GM12878 (cell line): ENCODE measurements around the gene GPRIN1. TPM values are rescaled to one million over a fixed set of nuclear protein-coding genes. Genes with fewer than 3 reads are reported as not detected.

Experiments
- ATAC-seq: fragments of 200-7000 bp; cut with Tn5 transposase; 3 replicates; pipeline ENCODE4 v1.9.1; 2020; ENCODE audit warnings: mild to moderate bottlenecking, moderate library complexity
- BruUV-seq: library from RNA; stranded (reverse); fragments of 400-500 nt; replicated peaks from 2 replicates; lab custom pipeline; 2021; lab: Mats Ljungman, UMichigan
- CTCF ChIA-PET: fragments of 300-600 bp; sonication (Branson Sonifier 250); formaldehyde crosslinking; extraction: SDS; loops from one replicate; lab custom pipeline; 2021; ENCODE audit warnings: inconsistent platforms; lab: Yijun Ruan, JAX
- POLR2A ChIA-PET: fragments of 350-600 bp; formaldehyde crosslinking; extraction: SDS; loops from one replicate; lab custom pipeline; 2021; ENCODE audit warnings: inconsistent platforms; lab: Charles Lee
- RAD21 ChIA-PET: fragments of 300-600 bp; sonication (Branson Sonifier 250); formaldehyde crosslinking; loops from one replicate; lab custom pipeline; 2023; ENCODE audit warnings: antibody characterized with exemption; ENCODE audit not compliant: unreplicated experiment; lab: Charles Lee
- SMC1A ChIA-PET: fragments of 300-600 bp; sonication (Branson Sonifier 250); formaldehyde crosslinking; loops from one replicate; lab custom pipeline; 2023; ENCODE audit not compliant: unreplicated experiment, uncharacterized antibody; lab: Charles Lee
- DNase-seq: peaks from one replicate; pipeline ENCODE4 v3.0.0-alpha.2; 2011; ENCODE audit warnings: low read depth, low spot score
- FAIRE-seq: peaks from 3 replicates; lab custom pipeline; 2011; peaks lifted over from hg19 to GRCh38; lab: Jason Lieb, UNC
- H2AFZ ChIP-seq: 2 replicates; pipeline ENCODE4 v1.6.0; 2011; ENCODE audit warnings: low read depth, low read length, control low read depth; ENCODE audit not compliant: control insufficient read depth
- H3K27ac ChIP-seq: 2 replicates; pipeline ENCODE4 v1.5.1; 2011; ENCODE audit warnings: control low read depth; ENCODE audit not compliant: control insufficient read depth, insufficient read depth
- H3K27me3 ChIP-seq, 2 experiments: replicated peaks in 1 of 2; 2 replicates each; pipeline versions ENCODE4 v1.6.0 to v1.6.1; 2011; ENCODE audit warnings: low read length in 1 of 2; ENCODE audit not compliant: control insufficient read depth in 2 of 2, insufficient read depth in 2 of 2
- H3K36me3 ChIP-seq, 2 experiments: 2 replicates each; pipeline ENCODE4 v1.5.1; 2011; ENCODE audit warnings: low read length in 1 of 2; ENCODE audit not compliant: control insufficient read depth in 2 of 2, insufficient read depth in 2 of 2
- H3K4me1 ChIP-seq: 2 replicates; pipeline ENCODE4 v1.6.1; 2011; ENCODE audit warnings: mild to moderate bottlenecking, low read length, moderate library complexity, mixed read lengths; ENCODE audit not compliant: control insufficient read depth, insufficient read depth
- H3K4me2 ChIP-seq: 2 replicates; pipeline ENCODE4 v1.6.0; 2011; ENCODE audit warnings: control low read depth; ENCODE audit not compliant: control insufficient read depth, insufficient read depth
- H3K4me3 ChIP-seq: fragments of 200-600 bp; sonication (generic); 2 replicates; pipeline ENCODE4 v1.5.1; 2016
- H3K79me2 ChIP-seq: 2 replicates; pipeline ENCODE4 v1.6.0; 2011; ENCODE audit warnings: low read length; ENCODE audit not compliant: control insufficient read depth, insufficient read depth
- H3K9ac ChIP-seq: 2 replicates; pipeline ENCODE4 v1.8.0; 2011; ENCODE audit warnings: low read length, control low read depth, mixed read lengths; ENCODE audit not compliant: control insufficient read depth, insufficient read depth
- H3K9me3 ChIP-seq: replicated peaks from 3 replicates; pipeline ENCODE4 v1.5.1; 2011; ENCODE audit warnings: mild to moderate bottlenecking, low read length; ENCODE audit not compliant: control insufficient read depth, insufficient read depth
- H4K20me1 ChIP-seq: 2 replicates; pipeline ENCODE4 v1.6.0; 2011; ENCODE audit not compliant: control insufficient read depth, insufficient read depth
- CEBPB ChIP-seq, 2 experiments: fragments of 150-350 bp in 1 of 2; IDR thresholded peaks; 2 replicates each; pipeline ENCODE4 v1.6.1; 2012 to 2014; ENCODE audit warnings: low read depth in 2 of 2, low read length in 2 of 2, borderline replicate concordance in 1 of 2, inconsistent platforms in 1 of 2
- ESRRA ChIP-seq: IDR thresholded peaks from 2 replicates; pipeline ENCODE4 v1.6.1; 2012; ENCODE audit warnings: mild to moderate bottlenecking, low read length, improper control_type of control experiment
- FOS ChIP-seq: IDR thresholded peaks from 3 replicates; pipeline ENCODE4 v1.6.1; 2011; ENCODE audit warnings: borderline replicate concordance; ENCODE audit not compliant: insufficient read length; ENCODE audit errors: extremely low read depth
- FOXK2 ChIP-seq: fragments of 450-650 bp; IDR thresholded peaks from 2 replicates; pipeline ENCODE4 v1.6.1; 2017; ENCODE audit warnings: mild to moderate bottlenecking, moderate library complexity
- MTA3 ChIP-seq: IDR thresholded peaks from 2 replicates; pipeline ENCODE4 v1.6.1; 2012; ENCODE audit warnings: low read length, inconsistent platforms, borderline replicate concordance
- NR2C2 ChIP-seq: IDR thresholded peaks from 2 replicates; pipeline ENCODE4 v1.6.1; 2011; ENCODE audit warnings: borderline replicate concordance, low read depth; ENCODE audit not compliant: control insufficient read depth, insufficient read length
- RUNX3 ChIP-seq: IDR thresholded peaks from 2 replicates; pipeline ENCODE4 v1.6.1; 2012; ENCODE audit warnings: low read length, inconsistent platforms
- WGBS: methylation state at CpG from one replicate; pipeline ENCODE4 v1.1.6; 2016; ENCODE audit warnings: low lambda C conversion rate; ENCODE audit not compliant: insufficient replicate concordance, insufficient coverage; ENCODE audit errors: missing lambda C conversion rate; 5-methylcytosine and 5-hydroxymethylcytosine counted together
- in situ Hi-C: fragments of 300-500 bp; cut with MboI; formaldehyde crosslinking; loops from 9 replicates; pipeline ENCODE4 v1.14.3; 2018; ENCODE audit warnings: mixed read lengths
- intact Hi-C: fragments of 100-400 bp; cut with micrococcal nuclease; formaldehyde crosslinking; loops from one replicate; pipeline ENCODE4 v1.14.2; 2022; ENCODE audit not compliant: unreplicated experiment
- polyA plus RNA-seq, 11 experiments: library from polyadenylated mRNA; depleted of rRNA in 4 of 11; unstranded in 6 of 11; stranded (reverse) in 5 of 11; fragments of >200 nt; fragmentation: Nextera tagmentation in 4 of 11; fragmentation: Illumina TruSeq in 1 of 11; extraction: Ambion mirVana in 4 of 11; extraction: Trizol in 1 of 11; gene quantifications; 1 replicate in 1 of 11; 2 replicates in 10 of 11; pipeline versions ENCODE4 v1.2.1 to v1.2.3, GENCODE V29; 2011 to 2016; ENCODE audit warnings: inconsistent platforms in 2 of 11, missing spikeins in 2 of 11, low read depth in 1 of 11
- total RNA-seq, 4 experiments: library from RNA; depleted of rRNA in 3 of 4; stranded (reverse); fragments of >200 nt in 3 of 4; fragmentation: Illumina TruSeq in 1 of 4; extraction: Trizol in 1 of 4; gene quantifications; 2 replicates each; pipeline versions ENCODE4 v1.2.1 to v1.2.3, GENCODE V29; 2013 to 2021
- TF ChIP-seq, protein P1 (sequence below): fragments of 450-650 bp; formaldehyde crosslinking; IDR thresholded peaks from 2 replicates; pipeline ENCODE4 v1.4.0; 2020; ENCODE audit warnings: mild to moderate bottlenecking, moderate library complexity
- TF ChIP-seq, protein P2 (sequence below): IDR thresholded peaks from 2 replicates; pipeline ENCODE4 v1.6.1; 2012; ENCODE audit warnings: low read depth, low read length, improper control_type of control experiment
- TF ChIP-seq, protein P3 (sequence below): fragments of 450-650 bp; IDR thresholded peaks from 2 replicates; pipeline ENCODE4 v1.6.1; 2016; ENCODE audit warnings: mild to moderate bottlenecking, moderate library complexity, borderline replicate concordance
- TF ChIP-seq, protein P4 (sequence below): fragments of 450-650 bp; IDR thresholded peaks from 2 replicates; pipeline ENCODE4 v1.6.1; 2018; ENCODE audit warnings: borderline replicate concordance, mild to moderate bottlenecking; ENCODE audit not compliant: partially characterized antibody
- TF ChIP-seq, protein P5 (sequence below): fragments of 450-650 bp; IDR thresholded peaks from 2 replicates; pipeline ENCODE4 v1.6.1; 2017; ENCODE audit warnings: low read depth, mild to moderate bottlenecking, moderate library complexity

The GPRIN1 gene
- total and polyA plus RNA-seq, 10 of the 15 experiments (the other 5 are each of a cell fraction or from before 2014, with no cell fraction given), result 0.52 to 16.3 (median 4.5) TPM

DNA sequence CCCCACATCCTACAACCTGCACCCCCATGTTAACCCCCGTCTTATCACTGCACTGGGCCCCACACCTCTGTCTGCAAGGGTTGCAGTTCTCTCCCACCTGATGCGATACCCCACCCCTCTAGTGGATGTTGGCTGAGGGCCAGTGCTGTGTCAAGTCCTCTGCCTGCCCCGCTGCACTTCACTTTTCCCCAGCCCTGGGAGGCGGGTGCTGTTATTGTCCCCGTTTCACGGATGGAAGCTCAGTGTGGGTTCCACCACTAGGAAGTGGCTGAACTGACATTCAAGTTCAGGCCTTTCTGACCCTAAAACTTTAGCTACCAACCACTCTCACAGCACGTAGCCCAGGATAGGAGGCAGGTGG, 16.9 kb upstream of the GPRIN1 start:
- CTCF ChIA-PET, result no interaction called here
- in situ Hi-C loops, result no loop called here
- TF ChIP-seq, protein P1, sequence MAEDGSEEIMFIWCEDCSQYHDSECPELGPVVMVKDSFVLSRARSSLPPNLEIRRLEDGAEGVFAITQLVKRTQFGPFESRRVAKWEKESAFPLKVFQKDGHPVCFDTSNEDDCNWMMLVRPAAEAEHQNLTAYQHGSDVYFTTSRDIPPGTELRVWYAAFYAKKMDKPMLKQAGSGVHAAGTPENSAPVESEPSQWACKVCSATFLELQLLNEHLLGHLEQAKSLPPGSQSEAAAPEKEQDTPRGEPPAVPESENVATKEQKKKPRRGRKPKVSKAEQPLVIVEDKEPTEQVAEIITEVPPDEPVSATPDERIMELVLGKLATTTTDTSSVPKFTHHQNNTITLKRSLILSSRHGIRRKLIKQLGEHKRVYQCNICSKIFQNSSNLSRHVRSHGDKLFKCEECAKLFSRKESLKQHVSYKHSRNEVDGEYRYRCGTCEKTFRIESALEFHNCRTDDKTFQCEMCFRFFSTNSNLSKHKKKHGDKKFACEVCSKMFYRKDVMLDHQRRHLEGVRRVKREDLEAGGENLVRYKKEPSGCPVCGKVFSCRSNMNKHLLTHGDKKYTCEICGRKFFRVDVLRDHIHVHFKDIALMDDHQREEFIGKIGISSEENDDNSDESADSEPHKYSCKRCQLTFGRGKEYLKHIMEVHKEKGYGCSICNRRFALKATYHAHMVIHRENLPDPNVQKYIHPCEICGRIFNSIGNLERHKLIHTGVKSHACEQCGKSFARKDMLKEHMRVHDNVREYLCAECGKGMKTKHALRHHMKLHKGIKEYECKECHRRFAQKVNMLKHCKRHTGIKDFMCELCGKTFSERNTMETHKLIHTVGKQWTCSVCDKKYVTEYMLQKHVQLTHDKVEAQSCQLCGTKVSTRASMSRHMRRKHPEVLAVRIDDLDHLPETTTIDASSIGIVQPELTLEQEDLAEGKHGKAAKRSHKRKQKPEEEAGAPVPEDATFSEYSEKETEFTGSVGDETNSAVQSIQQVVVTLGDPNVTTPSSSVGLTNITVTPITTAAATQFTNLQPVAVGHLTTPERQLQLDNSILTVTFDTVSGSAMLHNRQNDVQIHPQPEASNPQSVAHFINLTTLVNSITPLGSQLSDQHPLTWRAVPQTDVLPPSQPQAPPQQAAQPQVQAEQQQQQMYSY (CRISPR knock-in tag), result no peak
- no peak for TF ChIP-seq CEBPB (IDR thresholded peaks at IDR 0.05; ENCODE audit: borderline replicate concordance in 1 of 2, low read depth in 2 of 2, low read length in 2 of 2)
- TF ChIP-seq MTA3, result no peak
- TF ChIP-seq, protein P2, sequence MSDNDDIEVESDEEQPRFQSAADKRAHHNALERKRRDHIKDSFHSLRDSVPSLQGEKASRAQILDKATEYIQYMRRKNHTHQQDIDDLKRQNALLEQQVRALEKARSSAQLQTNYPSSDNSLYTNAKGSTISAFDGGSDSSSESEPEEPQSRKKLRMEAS, result no peak
- no peak for TF ChIP-seq FOS
- no peak for TF ChIP-seq ESRRA
- no peak for TF ChIP-seq RUNX3
- TF ChIP-seq, protein P3, sequence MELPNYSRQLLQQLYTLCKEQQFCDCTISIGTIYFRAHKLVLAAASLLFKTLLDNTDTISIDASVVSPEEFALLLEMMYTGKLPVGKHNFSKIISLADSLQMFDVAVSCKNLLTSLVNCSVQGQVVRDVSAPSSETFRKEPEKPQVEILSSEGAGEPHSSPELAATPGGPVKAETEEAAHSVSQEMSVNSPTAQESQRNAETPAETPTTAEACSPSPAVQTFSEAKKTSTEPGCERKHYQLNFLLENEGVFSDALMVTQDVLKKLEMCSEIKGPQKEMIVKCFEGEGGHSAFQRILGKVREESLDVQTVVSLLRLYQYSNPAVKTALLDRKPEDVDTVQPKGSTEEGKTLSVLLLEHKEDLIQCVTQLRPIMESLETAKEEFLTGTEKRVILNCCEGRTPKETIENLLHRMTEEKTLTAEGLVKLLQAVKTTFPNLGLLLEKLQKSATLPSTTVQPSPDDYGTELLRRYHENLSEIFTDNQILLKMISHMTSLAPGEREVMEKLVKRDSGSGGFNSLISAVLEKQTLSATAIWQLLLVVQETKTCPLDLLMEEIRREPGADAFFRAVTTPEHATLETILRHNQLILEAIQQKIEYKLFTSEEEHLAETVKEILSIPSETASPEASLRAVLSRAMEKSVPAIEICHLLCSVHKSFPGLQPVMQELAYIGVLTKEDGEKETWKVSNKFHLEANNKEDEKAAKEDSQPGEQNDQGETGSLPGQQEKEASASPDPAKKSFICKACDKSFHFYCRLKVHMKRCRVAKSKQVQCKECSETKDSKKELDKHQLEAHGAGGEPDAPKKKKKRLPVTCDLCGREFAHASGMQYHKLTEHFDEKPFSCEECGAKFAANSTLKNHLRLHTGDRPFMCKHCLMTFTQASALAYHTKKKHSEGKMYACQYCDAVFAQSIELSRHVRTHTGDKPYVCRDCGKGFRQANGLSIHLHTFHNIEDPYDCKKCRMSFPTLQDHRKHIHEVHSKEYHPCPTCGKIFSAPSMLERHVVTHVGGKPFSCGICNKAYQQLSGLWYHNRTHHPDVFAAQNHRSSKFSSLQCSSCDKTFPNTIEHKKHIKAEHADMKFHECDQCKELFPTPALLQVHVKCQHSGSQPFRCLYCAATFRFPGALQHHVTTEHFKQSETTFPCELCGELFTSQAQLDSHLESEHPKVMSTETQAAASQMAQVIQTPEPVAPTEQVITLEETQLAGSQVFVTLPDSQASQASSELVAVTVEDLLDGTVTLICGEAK, result no peak
- TF ChIP-seq, protein P4, sequence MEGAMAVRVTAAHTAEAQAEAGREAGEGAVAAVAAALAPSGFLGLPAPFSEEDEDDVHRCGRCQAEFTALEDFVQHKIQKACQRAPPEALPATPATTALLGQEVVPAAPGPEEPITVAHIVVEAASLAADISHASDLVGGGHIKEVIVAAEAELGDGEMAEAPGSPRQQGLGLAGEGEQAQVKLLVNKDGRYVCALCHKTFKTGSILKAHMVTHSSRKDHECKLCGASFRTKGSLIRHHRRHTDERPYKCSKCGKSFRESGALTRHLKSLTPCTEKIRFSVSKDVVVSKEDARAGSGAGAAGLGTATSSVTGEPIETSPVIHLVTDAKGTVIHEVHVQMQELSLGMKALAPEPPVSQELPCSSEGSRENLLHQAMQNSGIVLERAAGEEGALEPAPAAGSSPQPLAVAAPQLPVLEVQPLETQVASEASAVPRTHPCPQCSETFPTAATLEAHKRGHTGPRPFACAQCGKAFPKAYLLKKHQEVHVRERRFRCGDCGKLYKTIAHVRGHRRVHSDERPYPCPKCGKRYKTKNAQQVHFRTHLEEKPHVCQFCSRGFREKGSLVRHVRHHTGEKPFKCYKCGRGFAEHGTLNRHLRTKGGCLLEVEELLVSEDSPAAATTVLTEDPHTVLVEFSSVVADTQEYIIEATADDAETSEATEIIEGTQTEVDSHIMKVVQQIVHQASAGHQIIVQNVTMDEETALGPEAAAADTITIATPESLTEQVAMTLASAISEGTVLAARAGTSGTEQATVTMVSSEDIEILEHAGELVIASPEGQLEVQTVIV, result no peak
- no peak for TF ChIP-seq NR2C2
- TF ChIP-seq, protein P5, sequence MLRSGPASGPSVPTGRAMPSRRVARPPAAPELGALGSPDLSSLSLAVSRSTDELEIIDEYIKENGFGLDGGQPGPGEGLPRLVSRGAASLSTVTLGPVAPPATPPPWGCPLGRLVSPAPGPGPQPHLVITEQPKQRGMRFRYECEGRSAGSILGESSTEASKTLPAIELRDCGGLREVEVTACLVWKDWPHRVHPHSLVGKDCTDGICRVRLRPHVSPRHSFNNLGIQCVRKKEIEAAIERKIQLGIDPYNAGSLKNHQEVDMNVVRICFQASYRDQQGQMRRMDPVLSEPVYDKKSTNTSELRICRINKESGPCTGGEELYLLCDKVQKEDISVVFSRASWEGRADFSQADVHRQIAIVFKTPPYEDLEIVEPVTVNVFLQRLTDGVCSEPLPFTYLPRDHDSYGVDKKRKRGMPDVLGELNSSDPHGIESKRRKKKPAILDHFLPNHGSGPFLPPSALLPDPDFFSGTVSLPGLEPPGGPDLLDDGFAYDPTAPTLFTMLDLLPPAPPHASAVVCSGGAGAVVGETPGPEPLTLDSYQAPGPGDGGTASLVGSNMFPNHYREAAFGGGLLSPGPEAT, result no peak
- TF ChIP-seq FOXK2, result no peak

More for the DNA sequence above, 16.9 kb upstream of the GPRIN1 start:
- ChIA-PET SMC1A (no interaction called here), RAD21 (no interaction called here), POLR2A (no interaction called here)
- no peak for DNase-seq
- BruUV-seq, result no TSS peak
- no peaks in the 10 kb centered on the region for H3K9me3 ChIP-seq
- no peak for ATAC-seq
- intact Hi-C loops, result no loop called here
- H3K4me3 ChIP-seq, result no peak overlapping the region
- no peak overlapping the region for H3K4me2 ChIP-seq
- H3K79me2 ChIP-seq, result no peaks in the 10 kb centered on the region
- H3K36me3 ChIP-seq, result no peaks in the 10 kb centered on the region
- 31% methylated on average over 7 of the region's 7 CpGs for WGBS
- H3K27ac ChIP-seq, result no peak overlapping the region
- 0 out of 2 replicates have a peak, but pooled peaks cover 3% of the 10 kb centered on the region for H4K20me1 ChIP-seq
- no peak overlapping the region for H2AFZ ChIP-seq
- no peaks in the 10 kb centered on the region; the same call in 1 of the 2 replicates for H3K4me1 ChIP-seq
- H3K27me3 ChIP-seq, result peaks cover 7 to 11% of the 10 kb centered on the region in 2 experiments
- no peak overlapping the region for H3K9ac ChIP-seq
- no peak for FAIRE-seq
